DOHH2 (cell line): ENCODE results near the gene PALS2.

Source experiments
- H3F3A ChIP-seq: fragments of 200-600 bp; sonication (generic), shearing (Covaris generic); 2 replicates; pipeline ENCODE4 v1.6.0; 2016; ENCODE audit warnings: antibody characterized with exemption, mild to moderate bottlenecking; ENCODE audit not compliant: control insufficient read depth, insufficient read depth
- H3K27ac ChIP-seq: fragments of 200-600 bp; sonication (generic); 2 replicates; pipeline ENCODE4 v1.5.1; 2014; ENCODE audit warnings: low read depth, mild to moderate bottlenecking, low read length, moderate library complexity
- H3K27me3 ChIP-seq: fragments of 200-600 bp; sonication (generic); 2 replicates; pipeline ENCODE4 v1.6.1; 2014; ENCODE audit warnings: mild to moderate bottlenecking, low read length, mixed read lengths; ENCODE audit not compliant: control insufficient read depth
- H3K36me3 ChIP-seq: fragments of 200-600 bp; sonication (generic); 2 replicates; pipeline ENCODE4 v1.6.1; 2014; ENCODE audit warnings: mild to moderate bottlenecking, low read length, moderate library complexity, mixed read lengths; ENCODE audit not compliant: control insufficient read depth
- H3K4me1 ChIP-seq: fragments of 200-600 bp; sonication (generic); 2 replicates; pipeline ENCODE4 v1.6.1; 2014; ENCODE audit warnings: mild to moderate bottlenecking, low read length, mixed read lengths; ENCODE audit not compliant: control insufficient read depth
- H3K4me2 ChIP-seq: fragments of 200-600 bp; sonication (generic); 2 replicates; pipeline ENCODE4 v1.6.0; 2014; ENCODE audit warnings: mild to moderate bottlenecking, low read length, moderate library complexity
- H3K4me3 ChIP-seq: fragments of 200-600 bp; sonication (generic); 2 replicates; pipeline ENCODE4 v1.5.1; 2014; ENCODE audit warnings: mild to moderate bottlenecking, low read length, mixed read lengths
- H3K79me2 ChIP-seq: fragments of 200-600 bp; sonication (generic); 2 replicates; pipeline ENCODE4 v1.6.1; 2014; ENCODE audit warnings: mild to moderate bottlenecking, low read length, mixed read lengths; ENCODE audit not compliant: control insufficient read depth
- H3K9me2 ChIP-seq: fragments of 200-600 bp; sonication (generic); replicated peaks from 2 replicates; pipeline ENCODE4 v1.6.1; 2014; ENCODE audit warnings: mild to moderate bottlenecking, low read length, mixed read lengths; ENCODE audit not compliant: control insufficient read depth
- H3K9me3 ChIP-seq: fragments of 200-600 bp; sonication (generic); 2 replicates; pipeline ENCODE4 v1.6.1; 2014; ENCODE audit warnings: antibody characterized with exemption, low read length, mixed read lengths; ENCODE audit not compliant: control insufficient read depth, insufficient read depth
- H4K20me1 ChIP-seq: fragments of 200-600 bp; sonication (generic); 2 replicates; pipeline ENCODE4 v1.6.0; 2014; ENCODE audit warnings: low read depth, mild to moderate bottlenecking, antibody characterized with exemption, low read length, moderate library complexity; ENCODE audit not compliant: control insufficient read depth, insufficient read depth
- EZH2phosphoT487 ChIP-seq: fragments of 200-600 bp; sonication (generic); IDR thresholded peaks from 2 replicates; pipeline ENCODE4 v1.6.1; 2017; ENCODE audit warnings: borderline replicate concordance, mild to moderate bottlenecking, antibody characterized with exemption, low read length, moderate library complexity, mixed read lengths
- TF ChIP-seq, protein P1 (sequence below): fragments of 200-600 bp; sonication (generic); IDR thresholded peaks from one replicate; pipeline ENCODE4 v1.5.1; 2014; ENCODE audit warnings: antibody characterized with exemption, mild to moderate bottlenecking, low read depth, low read length; ENCODE audit not compliant: poor library complexity, severe bottlenecking

The PALS2 gene

DNA sequence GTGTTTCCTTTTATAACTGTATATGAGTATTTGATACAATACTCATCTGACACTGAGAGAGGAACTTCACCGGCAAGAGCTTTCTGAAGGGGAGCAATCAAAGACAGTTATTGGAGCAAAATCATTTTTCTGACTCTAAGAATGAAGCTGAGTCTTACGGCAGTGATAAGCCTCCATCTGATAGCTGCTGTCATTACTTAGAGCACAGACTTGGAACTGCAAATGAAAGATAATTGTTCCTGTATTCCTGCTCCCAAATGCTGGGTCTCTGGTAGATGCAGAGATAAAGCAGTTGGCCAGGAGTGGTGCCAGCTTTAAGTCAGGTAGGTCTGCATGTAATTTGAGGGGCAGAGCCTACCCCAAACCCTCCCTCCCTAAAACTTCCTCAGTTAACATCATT, 2.3 kb upstream of the PALS2 start:
- Histone ChIP-seq H3K4me3 (no peak overlapping the region), H3K9me2 (no peaks in the 10 kb centered on the region), H3F3A (peaks cover 15% of the 10 kb centered on the region), H3K27ac (no peak overlapping the region), H3K9me3 (no peaks in the 10 kb centered on the region), H4K20me1 (peaks cover 14% of the 10 kb centered on the region; the same call in 1 of the 2 replicates), H3K4me2 (no peak overlapping the region), H3K79me2 (peaks cover 23% of the 10 kb centered on the region), H3K36me3 (peaks cover 8% of the 10 kb centered on the region; the same call in 1 of the 2 replicates), H3K4me1 (peaks cover 22% of the 10 kb centered on the region), H3K27me3 (peaks cover 48% of the 10 kb centered on the region)
- TF ChIP-seq, protein P1, sequence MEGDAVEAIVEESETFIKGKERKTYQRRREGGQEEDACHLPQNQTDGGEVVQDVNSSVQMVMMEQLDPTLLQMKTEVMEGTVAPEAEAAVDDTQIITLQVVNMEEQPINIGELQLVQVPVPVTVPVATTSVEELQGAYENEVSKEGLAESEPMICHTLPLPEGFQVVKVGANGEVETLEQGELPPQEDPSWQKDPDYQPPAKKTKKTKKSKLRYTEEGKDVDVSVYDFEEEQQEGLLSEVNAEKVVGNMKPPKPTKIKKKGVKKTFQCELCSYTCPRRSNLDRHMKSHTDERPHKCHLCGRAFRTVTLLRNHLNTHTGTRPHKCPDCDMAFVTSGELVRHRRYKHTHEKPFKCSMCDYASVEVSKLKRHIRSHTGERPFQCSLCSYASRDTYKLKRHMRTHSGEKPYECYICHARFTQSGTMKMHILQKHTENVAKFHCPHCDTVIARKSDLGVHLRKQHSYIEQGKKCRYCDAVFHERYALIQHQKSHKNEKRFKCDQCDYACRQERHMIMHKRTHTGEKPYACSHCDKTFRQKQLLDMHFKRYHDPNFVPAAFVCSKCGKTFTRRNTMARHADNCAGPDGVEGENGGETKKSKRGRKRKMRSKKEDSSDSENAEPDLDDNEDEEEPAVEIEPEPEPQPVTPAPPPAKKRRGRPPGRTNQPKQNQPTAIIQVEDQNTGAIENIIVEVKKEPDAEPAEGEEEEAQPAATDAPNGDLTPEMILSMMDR: no peak
- TF ChIP-seq EZH2phosphoT487: no peak

DNA sequence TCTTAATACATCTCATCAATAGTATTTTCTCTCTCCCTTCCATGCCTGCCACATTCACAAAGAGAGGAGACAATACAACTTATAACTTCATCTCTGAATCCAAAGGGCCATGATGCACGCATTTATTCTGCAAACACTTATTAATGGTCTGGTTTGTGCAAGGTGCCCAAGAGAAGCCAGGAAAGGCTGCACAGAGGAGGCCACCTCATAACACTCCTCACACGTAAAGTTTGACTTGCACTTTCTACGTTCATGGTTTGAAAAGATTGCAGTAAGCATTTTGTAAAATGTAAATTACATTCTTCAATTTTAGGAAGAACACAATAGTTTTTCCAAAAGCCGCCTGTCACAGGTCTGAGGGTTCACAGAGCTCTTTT, 1.2 kb upstream of the PALS2 start:
- peak overlapping the region; percentile 84; the same call in 1 of the 2 replicates for H3K4me3 ChIP-seq
- TF ChIP-seq, protein P1: no peak
- TF ChIP-seq EZH2phosphoT487: 0 out of 2 replicates have a peak, but pooled peaks have one; percentile 36
- H3F3A ChIP-seq: peaks cover 20% of the 10 kb centered on the region
- H3K9me2 ChIP-seq: no peaks in the 10 kb centered on the region
- H3K27ac ChIP-seq: no peak overlapping the region
- H3K79me2 ChIP-seq: peaks cover 33% of the 10 kb centered on the region
- peaks cover 22% of the 10 kb centered on the region; the same call in 1 of the 2 replicates for H4K20me1 ChIP-seq
- H3K4me1 ChIP-seq: peaks cover 32% of the 10 kb centered on the region
- peaks cover 8% of the 10 kb centered on the region; the same call in 1 of the 2 replicates for H3K36me3 ChIP-seq
- H3K27me3 ChIP-seq: peaks cover 48% of the 10 kb centered on the region
- no peaks in the 10 kb centered on the region for H3K9me3 ChIP-seq
- H3K4me2 ChIP-seq: peak overlapping the region; percentile 88

DNA sequence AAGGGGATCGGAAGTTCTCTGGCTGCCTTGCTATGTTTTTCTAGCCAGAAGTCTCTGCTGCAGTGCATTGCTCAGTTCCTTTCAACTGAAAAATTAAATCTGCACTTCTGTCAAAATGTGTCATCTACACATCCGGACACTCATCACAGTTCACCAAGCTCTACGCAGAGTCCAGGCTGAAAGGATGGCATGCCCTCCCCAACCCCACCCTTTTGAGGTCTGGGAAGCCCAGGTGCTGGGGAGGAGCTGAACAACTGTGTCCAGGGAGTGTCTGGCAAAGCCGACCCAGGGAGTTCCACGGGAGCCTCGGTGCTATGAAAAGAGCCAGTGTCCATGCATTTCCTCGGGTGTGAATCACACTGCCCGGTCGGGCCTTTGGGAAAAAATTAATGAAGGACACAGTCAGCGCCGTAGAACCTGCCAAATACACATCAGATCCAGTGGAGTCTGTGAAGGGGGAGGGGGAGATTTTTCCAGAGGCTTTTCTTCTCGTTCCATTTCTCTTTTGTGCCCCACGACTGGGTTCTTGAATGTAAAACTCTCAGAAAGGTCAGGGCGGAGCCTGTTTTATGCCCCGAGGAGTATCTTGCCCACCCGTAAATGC, 757 bp upstream of the PALS2 start:
- H3K36me3 ChIP-seq: peaks cover 8% of the 10 kb centered on the region; the same call in 1 of the 2 replicates
- H3K27ac ChIP-seq: no peak overlapping the region

More for the DNA sequence above, 757 bp upstream of the PALS2 start:
- no peaks in the 10 kb centered on the region for H3K9me2 ChIP-seq
- H3K4me2 ChIP-seq: peak overlapping the region; percentile 88
- peak overlapping the region; percentile 84 for H3K4me3 ChIP-seq
- H3K9me3 ChIP-seq: no peaks in the 10 kb centered on the region
- peaks cover 38% of the 10 kb centered on the region for H3K79me2 ChIP-seq
- H3K4me1 ChIP-seq: peaks cover 37% of the 10 kb centered on the region
- H3F3A ChIP-seq: peaks cover 25% of the 10 kb centered on the region
- TF ChIP-seq, protein P1: no peak
- no peak for TF ChIP-seq EZH2phosphoT487
- peaks cover 23% of the 10 kb centered on the region; the same call in 1 of the 2 replicates for H4K20me1 ChIP-seq
- H3K27me3 ChIP-seq: peaks cover 48% of the 10 kb centered on the region
